ENCODE data around the gene CRCP. TPM values are rescaled to one million over a fixed set of nuclear protein-coding genes. Genes with fewer than 3 reads are reported as not detected.

CRCP gene
- polyA plus RNA-seq, 2 of the 4 experiments (the other 2 are of a cell fraction): 33.1 to 40.3 TPM

DNA sequence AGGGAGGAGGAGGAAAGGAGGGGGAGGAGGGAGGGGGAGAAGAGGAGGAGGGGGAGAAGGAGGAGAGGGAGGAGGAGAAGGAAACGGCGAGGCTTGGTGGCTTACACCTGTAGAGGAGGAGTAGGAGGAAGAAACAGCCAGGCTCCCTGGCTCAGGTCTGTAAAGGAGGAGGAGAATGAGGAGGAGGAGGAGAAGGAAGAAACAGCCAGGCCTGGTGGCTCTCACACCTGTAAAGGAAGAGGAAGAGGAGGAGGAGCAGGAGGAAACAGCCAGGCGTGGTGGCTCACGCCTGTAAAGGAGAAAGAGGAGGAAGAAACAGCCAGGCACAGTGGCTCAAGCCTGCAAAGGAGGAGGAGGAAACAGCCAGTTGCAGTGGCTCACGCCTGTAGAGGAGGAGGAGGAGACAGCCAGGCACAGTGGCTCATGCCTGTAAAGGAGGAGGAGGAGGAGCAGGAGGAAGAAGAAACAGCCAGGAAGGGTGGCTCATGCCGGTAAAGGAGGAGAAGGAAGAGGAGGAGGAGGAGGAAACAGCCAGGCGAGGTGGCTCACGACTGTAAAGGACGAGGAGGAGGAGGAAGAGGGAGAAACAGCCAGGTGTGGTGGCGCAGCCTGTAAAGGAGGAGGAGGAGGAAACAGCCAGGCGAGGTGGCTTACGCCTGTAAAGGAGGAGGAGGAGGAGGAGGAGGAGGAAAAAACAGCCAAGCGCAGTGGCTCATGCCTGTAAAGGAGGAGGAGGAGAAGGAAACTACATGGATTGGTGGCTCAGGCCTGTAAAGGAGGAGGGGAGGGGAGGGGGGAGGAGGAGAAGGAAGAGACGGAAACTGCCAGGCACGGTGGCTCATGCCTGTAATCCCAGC lies 14.9 kb upstream of the CRCP start:
- WGBS (ENCODE audit: missing lambda C conversion rate): under 1% methylated on average over 15 of the region's 15 CpGs
- no peak for FAIRE-seq
- peak; percentile 54 to 92 for DNase-seq (ENCODE audit: low read depth in 1 of 2, low spot score in 1 of 2)
- H3K4me1 ChIP-seq: peaks cover 19% of the 10 kb centered on the region
- peak overlapping the region; percentile 45 for H3K4me3 ChIP-seq
- peak overlapping the region; percentile 95 to 97 for H3K27ac ChIP-seq
- ChIA-PET POLR2A (interaction anchor here (0.7 to 1.3 kb wide), 2 partner anchors 15 to 69 kb away, joined by 3 to 8 read pairs; partner anchors contain the start of gene CRCP), CTCF (no interaction called here)
- peak overlapping the region; percentile 89 for H3K4me2 ChIP-seq
- H3K9me3 ChIP-seq: no peaks in the 10 kb centered on the region
- ATAC-seq: peak; percentile 94 to 95
- TF ChIP-seq BHLHE40 (IDR thresholded peaks at IDR 0.05; ENCODE audit: low read depth, low read length) (no peak), PHF8 (IDR thresholded peaks at IDR 0.05; ENCODE audit: borderline replicate concordance, low read depth) (no peak), HOXB13 (CRISPR knock-in tag; IDR thresholded peaks at IDR 0.05; ENCODE audit: low read depth) (peak; percentile 46; the same call in 1 of the 2 replicates), NPAS2 (CRISPR knock-in tag; IDR thresholded peaks at IDR 0.05; ENCODE audit: borderline replicate concordance) (no peak), HOXB5 (CRISPR knock-in tag; IDR thresholded peaks at IDR 0.05) (no peak), GATA3 (IDR thresholded peaks at IDR 0.05; ENCODE audit: borderline replicate concordance) (no peak), FOSB (CRISPR knock-in tag; IDR thresholded peaks at IDR 0.05) (peak; percentile 43), HEYL (CRISPR knock-in tag; IDR thresholded peaks at IDR 0.05) (no peak), CHD4 (IDR thresholded peaks at IDR 0.05; ENCODE audit: borderline replicate concordance) (no peak), RCOR1 (IDR thresholded peaks at IDR 0.05; ENCODE audit: low read depth, low read length) (0 out of 2 replicates have a peak, but pooled peaks have one; percentile 48), RNF2 (IDR thresholded peaks at IDR 0.05; ENCODE audit: borderline replicate concordance, low read depth) (no peak), HDAC2 (IDR thresholded peaks at IDR 0.05) (peak; percentile 54; the same call in 1 of the 2 replicates), JUNB (IDR thresholded peaks at IDR 0.05) (no peak), JUN (IDR thresholded peaks at IDR 0.05) (peak in 1 of 2 experiments; percentile 60; a peak in 2 of 5 replicates), SMC3 (IDR thresholded peaks at IDR 0.05) (peak; percentile 28; the same call in 1 of the 3 replicates), EHF (CRISPR knock-in tag; IDR thresholded peaks at IDR 0.05) (peak; percentile 81; the same call in 1 of the 2 replicates), ZNF302 (CRISPR knock-in tag; IDR thresholded peaks at IDR 0.05) (no peak), KDM1A (IDR thresholded peaks at IDR 0.05; ENCODE audit: low read depth) (peak; percentile 27; the same call in 1 of the 2 replicates), ZC3H11A (IDR thresholded peaks at IDR 0.05) (no peak), CBX8 (IDR thresholded peaks at IDR 0.05) (no peak), HOXA7 (CRISPR knock-in tag; IDR thresholded peaks at IDR 0.05) (peak; percentile 61; the same call in 1 of the 2 replicates), TP53 (CRISPR knock-in tag; IDR thresholded peaks at IDR 0.05) (no peak), SREBF2 (IDR thresholded peaks at IDR 0.05) (no peak), RFX5 (IDR thresholded peaks at IDR 0.05) (no peak), ESRRA (IDR thresholded peaks at IDR 0.05; ENCODE audit: borderline replicate concordance, low read length) (no peak), CEBPB (IDR thresholded peaks at IDR 0.05) (no peak), ZFP36 (IDR thresholded peaks at IDR 0.05; ENCODE audit: borderline replicate concordance, partially characterized antibody) (no peak), ZSCAN20 (CRISPR knock-in tag; IDR thresholded peaks at IDR 0.05) (no peak), EHMT2 (IDR thresholded peaks at IDR 0.05; ENCODE audit: low read depth) (no peak)
- TF ChIP-seq, protein P1, sequence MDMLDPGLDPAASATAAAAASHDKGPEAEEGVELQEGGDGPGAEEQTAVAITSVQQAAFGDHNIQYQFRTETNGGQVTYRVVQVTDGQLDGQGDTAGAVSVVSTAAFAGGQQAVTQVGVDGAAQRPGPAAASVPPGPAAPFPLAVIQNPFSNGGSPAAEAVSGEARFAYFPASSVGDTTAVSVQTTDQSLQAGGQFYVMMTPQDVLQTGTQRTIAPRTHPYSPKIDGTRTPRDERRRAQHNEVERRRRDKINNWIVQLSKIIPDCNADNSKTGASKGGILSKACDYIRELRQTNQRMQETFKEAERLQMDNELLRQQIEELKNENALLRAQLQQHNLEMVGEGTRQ (IDR thresholded peaks at IDR 0.05): no peak
- TF ChIP-seq, protein P2, sequence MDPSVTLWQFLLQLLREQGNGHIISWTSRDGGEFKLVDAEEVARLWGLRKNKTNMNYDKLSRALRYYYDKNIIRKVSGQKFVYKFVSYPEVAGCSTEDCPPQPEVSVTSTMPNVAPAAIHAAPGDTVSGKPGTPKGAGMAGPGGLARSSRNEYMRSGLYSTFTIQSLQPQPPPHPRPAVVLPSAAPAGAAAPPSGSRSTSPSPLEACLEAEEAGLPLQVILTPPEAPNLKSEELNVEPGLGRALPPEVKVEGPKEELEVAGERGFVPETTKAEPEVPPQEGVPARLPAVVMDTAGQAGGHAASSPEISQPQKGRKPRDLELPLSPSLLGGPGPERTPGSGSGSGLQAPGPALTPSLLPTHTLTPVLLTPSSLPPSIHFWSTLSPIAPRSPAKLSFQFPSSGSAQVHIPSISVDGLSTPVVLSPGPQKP (IDR thresholded peaks at IDR 0.05; ENCODE audit: low read depth, low read length): no peak
- TF ChIP-seq, protein P3, sequence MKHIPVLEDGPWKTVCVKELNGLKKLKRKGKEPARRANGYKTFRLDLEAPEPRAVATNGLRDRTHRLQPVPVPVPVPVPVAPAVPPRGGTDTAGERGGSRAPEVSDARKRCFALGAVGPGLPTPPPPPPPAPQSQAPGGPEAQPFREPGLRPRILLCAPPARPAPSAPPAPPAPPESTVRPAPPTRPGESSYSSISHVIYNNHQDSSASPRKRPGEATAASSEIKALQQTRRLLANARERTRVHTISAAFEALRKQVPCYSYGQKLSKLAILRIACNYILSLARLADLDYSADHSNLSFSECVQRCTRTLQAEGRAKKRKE (CRISPR knock-in tag; IDR thresholded peaks at IDR 0.05; ENCODE audit: low read depth): no peak
- TF ChIP-seq, protein P4, sequence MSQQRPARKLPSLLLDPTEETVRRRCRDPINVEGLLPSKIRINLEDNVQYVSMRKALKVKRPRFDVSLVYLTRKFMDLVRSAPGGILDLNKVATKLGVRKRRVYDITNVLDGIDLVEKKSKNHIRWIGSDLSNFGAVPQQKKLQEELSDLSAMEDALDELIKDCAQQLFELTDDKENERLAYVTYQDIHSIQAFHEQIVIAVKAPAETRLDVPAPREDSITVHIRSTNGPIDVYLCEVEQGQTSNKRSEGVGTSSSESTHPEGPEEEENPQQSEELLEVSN (IDR thresholded peaks at IDR 0.05; ENCODE audit: borderline replicate concordance, low read depth): no peak
- TF ChIP-seq, protein P5, sequence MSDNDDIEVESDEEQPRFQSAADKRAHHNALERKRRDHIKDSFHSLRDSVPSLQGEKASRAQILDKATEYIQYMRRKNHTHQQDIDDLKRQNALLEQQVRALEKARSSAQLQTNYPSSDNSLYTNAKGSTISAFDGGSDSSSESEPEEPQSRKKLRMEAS (IDR thresholded peaks at IDR 0.05): peak; percentile 41; the same call in 1 of the 2 replicates
- TF ChIP-seq, protein P6, sequence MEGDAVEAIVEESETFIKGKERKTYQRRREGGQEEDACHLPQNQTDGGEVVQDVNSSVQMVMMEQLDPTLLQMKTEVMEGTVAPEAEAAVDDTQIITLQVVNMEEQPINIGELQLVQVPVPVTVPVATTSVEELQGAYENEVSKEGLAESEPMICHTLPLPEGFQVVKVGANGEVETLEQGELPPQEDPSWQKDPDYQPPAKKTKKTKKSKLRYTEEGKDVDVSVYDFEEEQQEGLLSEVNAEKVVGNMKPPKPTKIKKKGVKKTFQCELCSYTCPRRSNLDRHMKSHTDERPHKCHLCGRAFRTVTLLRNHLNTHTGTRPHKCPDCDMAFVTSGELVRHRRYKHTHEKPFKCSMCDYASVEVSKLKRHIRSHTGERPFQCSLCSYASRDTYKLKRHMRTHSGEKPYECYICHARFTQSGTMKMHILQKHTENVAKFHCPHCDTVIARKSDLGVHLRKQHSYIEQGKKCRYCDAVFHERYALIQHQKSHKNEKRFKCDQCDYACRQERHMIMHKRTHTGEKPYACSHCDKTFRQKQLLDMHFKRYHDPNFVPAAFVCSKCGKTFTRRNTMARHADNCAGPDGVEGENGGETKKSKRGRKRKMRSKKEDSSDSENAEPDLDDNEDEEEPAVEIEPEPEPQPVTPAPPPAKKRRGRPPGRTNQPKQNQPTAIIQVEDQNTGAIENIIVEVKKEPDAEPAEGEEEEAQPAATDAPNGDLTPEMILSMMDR (IDR thresholded peaks at IDR 0.05): no peak

Measured in A549 (cell line).